ENCODE results near the gene VPS37C.

Gene VPS37C

GRCh38 chr11:61152816-61153592 lies 8.2 kb downstream of the VPS37C start:
- no peak for DNase-seq

GRCh38 chr11:61151545-61152252 lies 9.5 kb downstream of the VPS37C start:
- no peak for DNase-seq

- no peak for DNase-seq
Measured at GRCh38 chr11:61150706-61151544, 10.3 kb downstream of the VPS37C start.

- DNase-seq, result no peak
Measured at GRCh38 chr11:61149624-61150615, 11.3 kb downstream of the VPS37C start.

GRCh38 chr11:61147791-61148620 lies 13.2 kb downstream of the VPS37C start:
- no peak for DNase-seq

GRCh38 chr11:61147271-61147670 lies 14.0 kb downstream of the VPS37C start:
- DNase-seq, result no peak

- no peak for DNase-seq
Measured at GRCh38 chr11:61146416-61146815, 14.8 kb downstream of the VPS37C start.

GRCh38 chr11:61145228-61146005 lies 15.8 kb downstream of the VPS37C start:
- no peak for DNase-seq

- DNase-seq, result no peak
Measured at GRCh38 chr11:61144511-61145179, 16.6 kb downstream of the VPS37C start.

- no peak for DNase-seq
Measured at GRCh38 chr11:61142424-61142823, 18.8 kb downstream of the VPS37C start.

- no peak for DNase-seq
Measured at GRCh38 chr11:61141601-61142028, 19.6 kb downstream of the VPS37C start.

- DNase-seq, result no peak
Measured at GRCh38 chr11:61140416-61140815, 20.8 kb downstream of the VPS37C start.

GRCh38 chr11:61139387-61139786 lies 21.8 kb downstream of the VPS37C start:
- no peak for DNase-seq

GRCh38 chr11:61138935-61139334 lies 22.3 kb downstream of the VPS37C start:
- no peak for DNase-seq

- no peak for DNase-seq
Measured at GRCh38 chr11:61134801-61135257, 26.4 kb downstream of the VPS37C start.

GRCh38 chr11:61133956-61134662 lies 27.1 kb downstream of the VPS37C start:
- no peak for DNase-seq

- DNase-seq, result no peak
Measured at GRCh38 chr11:61133145-61133544, 28.1 kb downstream of the VPS37C start.

- no peak for DNase-seq
Measured at GRCh38 chr11:61132646-61133045, 28.6 kb downstream of the VPS37C start.

- DNase-seq, result no peak
Measured at GRCh38 chr11:61131998-61132555, 29.1 kb downstream of the VPS37C start.
